Stimulated activated CD4-positive, alpha-beta T cell treated with anti-CD3 and anti-CD28 coated beads, Interleukin-2, amount 100 ng/mL, for 24 hours (primary cell): ENCODE measurements around the gene GRIK4.
A peak's percentile ranks its signal among the peaks of the same experiment; 100 is the strongest.
"Not testable (repeated sequence)": the region's sequence is repeated elsewhere in the genome, so short reads cannot be mapped to it uniquely, and the experiment has no call there.

Experiments
- DNase-seq, 2 donors: peaks; one replicate each; pipeline ENCODE4 v3.0.0-alpha.2; 2020

The GRIK4 gene

GRCh38 chr11:120511116-120511819, at the start of gene GRIK4:
GRIK4 (plus strand) TSS chr11:120511748; CDS start chr11:120660319, 148,571 bp downstream.
- peak; percentile 85 to 87 for DNase-seq

DNA sequence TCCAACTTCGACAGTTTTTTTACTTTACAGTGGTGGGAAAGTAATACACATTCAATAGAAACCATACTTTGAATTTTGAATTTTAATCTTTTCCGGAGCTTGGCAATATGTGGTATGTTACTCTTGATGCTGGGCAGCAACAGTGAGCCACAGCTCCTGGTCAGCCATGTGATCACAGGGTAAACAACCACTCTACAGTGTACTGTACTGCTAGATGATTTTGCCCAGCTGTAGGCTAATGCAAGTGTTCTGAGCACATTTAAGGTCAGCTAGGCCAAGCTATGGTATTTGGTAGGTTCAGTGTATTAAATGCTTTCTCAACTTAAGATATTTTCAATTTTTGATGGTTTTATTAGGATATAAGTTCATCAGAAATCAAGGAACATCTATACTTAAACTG, 48.7 kb upstream of the GRIK4 start:
- DNase-seq: no peak

GRCh38 chr11:120465921-120466534, 45.5 kb upstream of the GRIK4 start:
- DNase-seq: no peak

- DNase-seq: no peak
Observed at GRCh38 chr11:120467627-120468026, 43.9 kb upstream of the GRIK4 start.

DNA sequence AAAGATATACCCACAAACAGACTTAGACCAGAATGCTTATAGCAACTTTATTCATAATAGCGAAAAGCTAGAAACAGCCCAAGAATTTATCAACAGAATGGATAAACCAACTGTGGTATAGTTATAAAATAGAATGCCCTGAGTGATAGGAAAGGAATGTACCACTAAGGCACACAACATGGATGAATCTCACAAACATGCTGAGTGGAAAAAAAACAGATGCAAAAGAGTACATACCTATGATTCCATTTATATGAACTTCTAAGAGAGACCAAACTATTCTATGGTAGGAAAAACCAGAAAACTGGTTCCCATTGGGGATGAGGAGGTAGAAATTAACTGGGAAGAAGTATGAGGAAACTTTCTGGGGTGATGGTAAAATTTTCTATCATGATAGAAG, 40.4 kb upstream of the GRIK4 start:
- DNase-seq: no peak

GRCh38 chr11:120471994-120472393, 39.6 kb upstream of the GRIK4 start:
- no peak for DNase-seq

- DNase-seq: no peak
Observed at GRCh38 chr11:120473503-120473902, 38.0 kb upstream of the GRIK4 start.

DNA sequence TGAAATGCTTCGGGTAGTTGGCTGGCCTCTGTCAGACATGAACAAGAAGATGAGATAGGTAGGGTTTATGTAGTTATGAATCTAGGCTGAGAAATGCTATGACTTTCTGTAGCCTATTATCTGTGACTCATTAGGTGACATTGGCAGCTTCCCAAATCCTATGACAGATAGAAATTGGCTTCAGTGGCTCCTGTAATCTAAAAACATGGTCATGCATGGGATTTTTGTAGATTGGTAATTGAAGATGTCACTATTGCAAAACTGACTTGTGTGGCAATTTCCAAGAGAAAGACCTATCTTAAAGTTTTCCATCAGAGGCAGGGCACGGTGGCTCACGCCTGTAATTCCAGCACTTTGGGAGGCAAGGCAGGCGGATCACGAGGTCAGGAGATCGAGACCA, 29.4 kb upstream of the GRIK4 start:
- no peak for DNase-seq

DNA sequence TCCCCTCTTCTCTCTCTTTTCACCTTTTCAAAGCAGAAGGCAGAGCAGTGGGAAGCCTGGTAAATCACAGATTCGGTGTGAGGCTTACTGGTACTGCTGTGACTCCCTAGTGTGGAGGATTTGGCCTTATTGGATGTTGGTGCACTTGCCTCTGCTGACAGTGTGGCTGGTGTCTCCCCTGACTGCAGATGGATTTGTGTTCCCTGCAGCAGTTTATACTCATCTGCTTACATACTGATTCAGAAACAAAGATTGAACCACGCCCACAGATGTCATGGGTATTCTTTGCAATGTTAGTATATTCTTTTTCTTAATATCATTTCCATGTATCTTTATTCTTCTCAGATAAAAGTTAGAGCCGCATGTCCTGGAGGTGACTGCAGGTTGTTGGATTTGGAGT, 26.8 kb upstream of the GRIK4 start:
- DNase-seq: no peak

DNA sequence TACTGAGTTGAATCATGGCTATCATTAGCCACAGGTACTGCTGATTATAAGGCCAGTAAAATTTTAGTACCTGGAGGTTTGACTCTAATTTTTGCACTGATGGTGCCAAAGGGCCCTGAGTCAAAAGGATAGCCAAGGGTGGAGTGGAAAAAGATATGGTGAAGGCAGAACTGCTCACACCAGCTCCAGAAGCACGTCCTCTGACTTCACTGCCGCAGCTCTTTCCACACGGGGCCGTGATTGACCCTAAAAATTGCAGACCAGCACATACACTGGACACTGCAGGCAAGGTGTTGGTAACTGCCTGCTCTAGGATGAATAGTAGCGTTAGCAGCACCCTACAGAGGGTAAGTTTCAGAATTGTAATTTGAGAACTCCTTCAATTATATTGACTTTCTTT, 25.4 kb upstream of the GRIK4 start:
- DNase-seq: no peak

DNA sequence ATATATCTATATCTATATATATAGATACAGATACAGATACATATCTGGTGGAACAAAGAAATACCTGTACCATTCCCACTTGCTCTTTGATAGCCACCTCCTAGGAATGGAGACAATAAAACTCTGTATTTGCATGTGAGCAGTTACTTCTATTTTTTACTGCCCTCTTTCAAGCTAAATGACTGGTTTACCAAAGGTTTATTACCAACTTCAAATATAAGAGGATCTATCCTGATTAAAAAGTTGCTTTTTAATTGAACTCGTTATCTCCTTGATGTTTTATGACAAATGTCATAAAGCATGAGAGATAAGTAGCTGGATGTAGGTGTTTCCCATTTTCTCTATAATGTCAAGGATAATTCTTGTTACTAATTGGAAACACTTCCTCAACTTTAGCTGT, 21.7 kb upstream of the GRIK4 start:
- no peak for DNase-seq

DNA sequence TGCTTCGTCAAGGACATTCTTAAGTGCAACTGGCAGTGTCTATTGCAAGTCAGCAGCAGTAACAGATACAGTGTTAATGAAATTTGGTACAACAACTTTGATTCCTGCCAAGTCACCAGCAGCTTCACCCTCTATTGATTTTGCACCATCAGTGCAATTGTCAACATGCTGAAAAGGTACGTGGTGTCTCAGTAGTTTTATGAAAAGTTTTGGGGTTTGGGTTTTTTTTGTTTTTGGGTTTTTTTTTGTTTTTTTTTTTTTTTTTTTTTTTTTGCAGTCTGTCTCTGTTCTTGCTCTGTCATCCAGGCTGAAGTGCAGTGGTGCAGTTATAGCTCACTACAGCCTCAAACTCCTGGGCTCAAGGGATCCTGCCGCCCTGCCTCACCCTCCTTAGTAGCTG, 19.1 kb upstream of the GRIK4 start:
- DNase-seq: no peak

DNA sequence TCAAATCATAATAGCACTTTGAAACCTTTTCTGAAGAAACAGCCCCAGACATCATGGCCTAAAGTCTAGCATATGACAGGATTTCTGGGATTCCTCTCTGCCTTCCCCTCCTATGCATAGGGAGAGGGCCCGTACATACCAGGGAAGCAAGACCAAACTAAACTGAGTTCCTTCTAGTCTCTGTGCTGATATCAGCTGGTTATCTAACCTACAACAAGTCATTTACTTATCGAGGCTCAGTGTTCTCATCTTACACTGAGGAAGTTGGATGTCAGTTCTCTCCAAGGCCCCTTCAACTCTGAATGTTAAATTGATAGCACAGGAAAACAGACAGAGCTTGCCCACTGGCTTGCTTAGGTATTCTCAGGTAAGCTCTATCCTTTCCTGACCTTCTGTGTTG, 17.0 kb upstream of the GRIK4 start:
- no peak for DNase-seq

DNA sequence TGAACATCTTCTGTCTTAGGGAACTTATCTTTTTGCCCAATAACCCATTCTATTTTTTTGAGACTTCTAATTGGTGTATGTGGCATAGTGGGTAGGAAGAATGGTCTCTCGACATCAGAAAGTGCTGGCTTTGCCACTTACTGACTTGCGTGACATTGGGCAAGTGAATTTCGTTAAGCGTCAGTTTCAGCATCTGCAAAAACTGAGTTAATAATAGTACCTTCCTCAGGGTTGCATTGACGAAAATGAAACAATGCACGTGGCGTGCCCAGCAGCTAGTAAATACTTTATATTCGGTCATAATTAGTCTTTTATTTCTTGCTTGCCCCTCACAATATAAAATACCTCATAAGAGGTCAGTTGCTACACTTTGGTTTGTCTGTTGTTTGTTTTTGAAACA, 12.5 kb upstream of the GRIK4 start:
- no peak for DNase-seq

GRCh38 chr11:120499859-120500258, 11.7 kb upstream of the GRIK4 start:
- DNase-seq: no peak

- DNase-seq: no peak
Observed at GRCh38 chr11:120500414-120501071, 11.0 kb upstream of the GRIK4 start.

- DNase-seq: no peak
Observed at GRCh38 chr11:120501440-120501839, 10.1 kb upstream of the GRIK4 start.

DNA sequence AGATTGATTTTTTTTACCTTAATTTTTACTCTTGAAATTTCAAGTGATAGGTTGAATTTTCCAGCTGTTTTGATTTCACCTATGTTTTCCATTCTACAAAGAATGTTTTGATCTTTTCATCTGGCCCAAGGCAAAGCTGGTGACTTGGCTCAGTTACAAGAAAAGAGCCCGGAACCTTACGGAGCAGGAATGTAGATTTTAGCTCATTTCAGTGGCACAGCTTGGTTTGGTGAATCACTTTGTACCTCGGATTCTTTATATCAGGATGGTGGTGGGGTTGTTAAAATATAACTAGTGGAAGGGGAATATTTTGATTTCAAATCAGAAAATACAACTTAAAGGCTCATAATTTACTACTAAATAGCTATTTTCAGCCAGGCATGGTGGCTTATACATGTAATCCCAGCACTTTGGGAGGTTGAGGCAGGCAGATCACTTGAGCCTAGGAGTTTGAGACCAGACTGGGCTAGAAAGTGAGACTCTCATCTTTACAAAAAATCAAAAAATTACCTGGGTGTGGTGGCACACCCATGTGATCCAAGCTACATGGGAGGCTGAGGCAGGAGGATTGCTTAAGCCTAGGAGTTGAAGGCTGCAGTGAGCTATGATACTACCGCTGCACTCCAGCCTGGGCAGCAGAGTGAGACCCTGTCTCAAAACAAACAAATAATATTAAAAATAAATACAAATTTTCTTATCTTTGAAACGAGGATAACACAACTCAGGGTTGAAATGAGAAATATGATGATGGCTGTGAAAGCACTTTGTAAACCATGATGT, 9.4 kb upstream of the GRIK4 start:
- DNase-seq: no peak

- not testable (repeated sequence) for DNase-seq
Observed at GRCh38 chr11:120503529-120503928, 8.0 kb upstream of the GRIK4 start.

- DNase-seq: no peak
Observed at GRCh38 chr11:120505801-120506425, 5.6 kb upstream of the GRIK4 start.

- DNase-seq: no peak
Observed at GRCh38 chr11:120509346-120510053, 2.0 kb upstream of the GRIK4 start.

DNA sequence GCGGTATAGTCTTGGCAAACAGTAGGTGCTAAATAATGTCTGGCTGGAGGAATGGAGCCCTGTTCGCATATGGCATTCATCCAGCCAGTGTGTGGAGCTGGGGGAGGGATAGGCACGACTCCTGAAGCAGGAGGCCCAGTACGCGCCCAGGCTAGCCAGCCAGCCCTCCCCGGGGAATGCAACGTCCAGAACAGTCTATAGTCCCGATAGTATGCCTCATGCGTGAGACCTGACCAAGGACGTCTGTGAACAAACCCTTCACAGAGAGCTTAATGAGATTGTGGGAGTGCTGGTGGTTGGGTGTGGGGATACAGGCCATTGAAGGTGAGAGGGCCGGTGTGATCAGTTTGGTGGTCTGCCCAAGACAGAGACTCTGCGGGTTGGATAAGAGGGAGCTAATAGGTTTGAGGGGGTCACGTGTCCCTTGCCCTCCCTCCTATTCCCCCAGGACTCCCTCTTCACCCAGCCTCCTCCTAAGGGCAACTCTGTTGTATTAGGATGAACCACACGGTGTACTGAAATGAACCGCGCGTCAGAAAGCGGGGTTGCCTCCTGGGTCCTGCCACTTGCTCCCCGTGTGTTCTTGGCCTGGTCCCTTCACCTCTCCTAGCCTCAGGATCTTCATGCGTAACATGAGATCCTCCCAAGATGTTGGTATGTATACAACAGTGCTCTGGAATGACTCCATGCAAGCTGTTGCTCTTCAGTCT, 987 bp upstream of the GRIK4 start:
- no peak for DNase-seq
